ENCODE measurements around the gene AHI1.

Gene AHI1

DNA sequence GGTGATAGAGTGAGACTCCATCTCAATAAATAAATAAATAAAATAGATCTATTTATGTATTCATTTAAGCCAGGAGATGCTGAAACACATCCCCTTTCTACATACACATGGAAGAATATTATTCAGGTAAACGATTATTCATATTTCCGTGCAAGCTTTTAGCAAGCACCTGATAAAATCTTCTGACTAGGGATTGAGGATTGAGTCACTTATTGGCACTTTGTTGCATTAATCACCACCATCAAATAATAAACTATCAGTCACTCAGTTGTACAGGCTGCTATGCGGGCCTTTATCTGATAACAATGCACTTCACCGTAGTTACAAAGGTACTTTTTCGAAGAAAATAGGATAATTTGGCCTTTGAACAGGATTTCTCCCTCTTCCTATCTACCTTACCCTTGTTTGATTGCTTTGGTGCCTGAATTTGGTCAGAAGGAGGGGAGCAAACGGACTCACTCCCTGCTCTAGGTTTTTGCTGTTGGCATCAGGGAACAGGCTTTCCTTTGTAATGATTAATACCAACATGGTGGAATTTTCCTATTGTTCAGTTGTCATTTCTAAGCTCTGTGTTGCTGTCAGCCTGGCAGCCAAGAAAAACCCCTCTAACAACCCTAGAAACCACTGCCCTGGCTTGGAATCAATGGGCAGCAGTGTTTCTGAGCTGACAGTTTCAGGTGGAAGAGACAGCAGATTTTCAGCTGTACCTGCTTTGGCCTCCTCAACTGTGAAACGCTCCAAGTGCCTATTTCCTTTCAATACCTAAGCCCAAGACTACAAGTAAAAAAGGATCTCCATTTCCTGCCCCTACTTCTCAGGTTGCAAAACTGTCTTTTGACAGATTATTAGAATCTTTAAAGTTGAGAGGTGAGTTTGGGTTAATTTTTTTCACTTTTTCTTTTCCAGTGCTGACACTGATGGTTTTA, 253.4 kb downstream of the AHI1 start:
- no peak overlapping the region for H3K27ac ChIP-seq (ENCODE audit: extremely low read depth, low read depth, low read length)
- H3K4me3 ChIP-seq (ENCODE audit: low read depth, low read length): no peak overlapping the region
- ChIA-PET POLR2A (no interaction called here), CTCF (interaction anchor here (0.5 to 1.0 kb wide), 2 partner anchors 29 to 196 kb away, joined by 3 read pairs; no protein-coding TSS in a partner anchor)
- H3K9me3 ChIP-seq (ENCODE audit: control insufficient read depth, insufficient read depth, low read depth, low read length): no peaks in the 10 kb centered on the region
- TF ChIP-seq ZNF596 (tag by site-specific recombination; IDR thresholded peaks at IDR 0.05) (no peak), ZNF768 (tag by site-specific recombination; IDR thresholded peaks at IDR 0.05) (no peak), ZBTB20 (tag by site-specific recombination; IDR thresholded peaks at IDR 0.05) (no peak), ZNF223 (tag by site-specific recombination; IDR thresholded peaks at IDR 0.05) (no peak), ZNF837 (tag by site-specific recombination; IDR thresholded peaks at IDR 0.05) (no peak), ZNF132 (tag by site-specific recombination; IDR thresholded peaks at IDR 0.05; ENCODE audit: borderline replicate concordance) (no peak), GLIS1 (tag by site-specific recombination; IDR thresholded peaks at IDR 0.05) (no peak), ZNF623 (tag by site-specific recombination; IDR thresholded peaks at IDR 0.05) (no peak), ZNF416 (tag by site-specific recombination; IDR thresholded peaks at IDR 0.05) (no peak), ZNF184 (tag by site-specific recombination; IDR thresholded peaks at IDR 0.05) (no peak), YY2 (tag by site-specific recombination; IDR thresholded peaks at IDR 0.05) (no peak), ZNF791 (tag by site-specific recombination; IDR thresholded peaks at IDR 0.05) (no peak), FEZF1 (tag by site-specific recombination; IDR thresholded peaks at IDR 0.05) (no peak), ZNF530 (tag by site-specific recombination; IDR thresholded peaks at IDR 0.05; ENCODE audit: low read depth) (no peak), ZNF404 (tag by site-specific recombination; IDR thresholded peaks at IDR 0.05) (no peak), ZNF777 (tag by site-specific recombination; IDR thresholded peaks at IDR 0.05; ENCODE audit: borderline replicate concordance) (no peak)
- TF ChIP-seq, protein P1, sequence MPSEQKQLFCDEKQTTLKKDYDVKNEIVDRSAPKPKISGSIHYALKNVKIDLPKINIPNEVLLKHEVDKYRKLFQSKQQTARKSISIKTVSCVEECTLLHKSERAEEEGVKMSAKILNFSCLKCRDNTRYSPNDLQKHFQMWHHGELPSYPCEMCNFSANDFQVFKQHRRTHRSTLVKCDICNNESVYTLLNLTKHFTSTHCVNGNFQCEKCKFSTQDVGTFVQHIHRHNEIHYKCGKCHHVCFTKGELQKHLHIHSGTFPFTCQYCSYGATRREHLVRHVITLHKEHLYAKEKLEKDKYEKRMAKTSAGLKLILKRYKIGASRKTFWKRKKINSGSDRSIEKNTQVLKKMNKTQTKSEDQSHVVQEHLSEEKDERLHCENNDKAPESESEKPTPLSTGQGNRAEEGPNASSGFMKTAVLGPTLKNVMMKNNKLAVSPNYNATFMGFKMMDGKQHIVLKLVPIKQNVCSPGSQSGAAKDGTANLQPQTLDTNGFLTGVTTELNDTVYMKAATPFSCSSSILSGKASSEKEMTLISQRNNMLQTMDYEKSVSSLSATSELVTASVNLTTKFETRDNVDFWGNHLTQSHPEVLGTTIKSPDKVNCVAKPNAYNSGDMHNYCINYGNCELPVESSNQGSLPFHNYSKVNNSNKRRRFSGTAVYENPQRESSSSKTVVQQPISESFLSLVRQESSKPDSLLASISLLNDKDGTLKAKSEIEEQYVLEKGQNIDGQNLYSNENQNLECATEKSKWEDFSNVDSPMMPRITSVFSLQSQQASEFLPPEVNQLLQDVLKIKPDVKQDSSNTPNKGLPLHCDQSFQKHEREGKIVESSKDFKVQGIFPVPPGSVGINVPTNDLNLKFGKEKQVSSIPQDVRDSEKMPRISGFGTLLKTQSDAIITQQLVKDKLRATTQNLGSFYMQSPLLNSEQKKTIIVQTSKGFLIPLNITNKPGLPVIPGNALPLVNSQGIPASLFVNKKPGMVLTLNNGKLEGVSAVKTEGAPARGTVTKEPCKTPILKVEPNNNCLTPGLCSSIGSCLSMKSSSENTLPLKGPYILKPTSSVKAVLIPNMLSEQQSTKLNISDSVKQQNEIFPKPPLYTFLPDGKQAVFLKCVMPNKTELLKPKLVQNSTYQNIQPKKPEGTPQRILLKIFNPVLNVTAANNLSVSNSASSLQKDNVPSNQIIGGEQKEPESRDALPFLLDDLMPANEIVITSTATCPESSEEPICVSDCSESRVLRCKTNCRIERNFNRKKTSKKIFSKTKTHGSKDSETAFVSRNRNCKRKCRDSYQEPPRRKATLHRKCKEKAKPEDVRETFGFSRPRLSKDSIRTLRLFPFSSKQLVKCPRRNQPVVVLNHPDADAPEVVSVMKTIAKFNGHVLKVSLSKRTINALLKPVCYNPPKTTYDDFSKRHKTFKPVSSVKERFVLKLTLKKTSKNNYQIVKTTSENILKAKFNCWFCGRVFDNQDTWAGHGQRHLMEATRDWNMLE (tag by site-specific recombination; conservative IDR thresholded peaks at IDR 0.05; ENCODE audit: low read depth): no peak
- TF ChIP-seq, protein P2, sequence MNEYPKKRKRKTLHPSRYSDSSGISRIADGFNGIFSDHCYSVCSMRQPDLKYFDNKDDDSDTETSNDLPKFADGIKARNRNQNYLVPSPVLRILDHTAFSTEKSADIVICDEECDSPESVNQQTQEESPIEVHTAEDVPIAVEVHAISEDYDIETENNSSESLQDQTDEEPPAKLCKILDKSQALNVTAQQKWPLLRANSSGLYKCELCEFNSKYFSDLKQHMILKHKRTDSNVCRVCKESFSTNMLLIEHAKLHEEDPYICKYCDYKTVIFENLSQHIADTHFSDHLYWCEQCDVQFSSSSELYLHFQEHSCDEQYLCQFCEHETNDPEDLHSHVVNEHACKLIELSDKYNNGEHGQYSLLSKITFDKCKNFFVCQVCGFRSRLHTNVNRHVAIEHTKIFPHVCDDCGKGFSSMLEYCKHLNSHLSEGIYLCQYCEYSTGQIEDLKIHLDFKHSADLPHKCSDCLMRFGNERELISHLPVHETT (tag by site-specific recombination; IDR thresholded peaks at IDR 0.05): no peak
- TF ChIP-seq, protein P3, sequence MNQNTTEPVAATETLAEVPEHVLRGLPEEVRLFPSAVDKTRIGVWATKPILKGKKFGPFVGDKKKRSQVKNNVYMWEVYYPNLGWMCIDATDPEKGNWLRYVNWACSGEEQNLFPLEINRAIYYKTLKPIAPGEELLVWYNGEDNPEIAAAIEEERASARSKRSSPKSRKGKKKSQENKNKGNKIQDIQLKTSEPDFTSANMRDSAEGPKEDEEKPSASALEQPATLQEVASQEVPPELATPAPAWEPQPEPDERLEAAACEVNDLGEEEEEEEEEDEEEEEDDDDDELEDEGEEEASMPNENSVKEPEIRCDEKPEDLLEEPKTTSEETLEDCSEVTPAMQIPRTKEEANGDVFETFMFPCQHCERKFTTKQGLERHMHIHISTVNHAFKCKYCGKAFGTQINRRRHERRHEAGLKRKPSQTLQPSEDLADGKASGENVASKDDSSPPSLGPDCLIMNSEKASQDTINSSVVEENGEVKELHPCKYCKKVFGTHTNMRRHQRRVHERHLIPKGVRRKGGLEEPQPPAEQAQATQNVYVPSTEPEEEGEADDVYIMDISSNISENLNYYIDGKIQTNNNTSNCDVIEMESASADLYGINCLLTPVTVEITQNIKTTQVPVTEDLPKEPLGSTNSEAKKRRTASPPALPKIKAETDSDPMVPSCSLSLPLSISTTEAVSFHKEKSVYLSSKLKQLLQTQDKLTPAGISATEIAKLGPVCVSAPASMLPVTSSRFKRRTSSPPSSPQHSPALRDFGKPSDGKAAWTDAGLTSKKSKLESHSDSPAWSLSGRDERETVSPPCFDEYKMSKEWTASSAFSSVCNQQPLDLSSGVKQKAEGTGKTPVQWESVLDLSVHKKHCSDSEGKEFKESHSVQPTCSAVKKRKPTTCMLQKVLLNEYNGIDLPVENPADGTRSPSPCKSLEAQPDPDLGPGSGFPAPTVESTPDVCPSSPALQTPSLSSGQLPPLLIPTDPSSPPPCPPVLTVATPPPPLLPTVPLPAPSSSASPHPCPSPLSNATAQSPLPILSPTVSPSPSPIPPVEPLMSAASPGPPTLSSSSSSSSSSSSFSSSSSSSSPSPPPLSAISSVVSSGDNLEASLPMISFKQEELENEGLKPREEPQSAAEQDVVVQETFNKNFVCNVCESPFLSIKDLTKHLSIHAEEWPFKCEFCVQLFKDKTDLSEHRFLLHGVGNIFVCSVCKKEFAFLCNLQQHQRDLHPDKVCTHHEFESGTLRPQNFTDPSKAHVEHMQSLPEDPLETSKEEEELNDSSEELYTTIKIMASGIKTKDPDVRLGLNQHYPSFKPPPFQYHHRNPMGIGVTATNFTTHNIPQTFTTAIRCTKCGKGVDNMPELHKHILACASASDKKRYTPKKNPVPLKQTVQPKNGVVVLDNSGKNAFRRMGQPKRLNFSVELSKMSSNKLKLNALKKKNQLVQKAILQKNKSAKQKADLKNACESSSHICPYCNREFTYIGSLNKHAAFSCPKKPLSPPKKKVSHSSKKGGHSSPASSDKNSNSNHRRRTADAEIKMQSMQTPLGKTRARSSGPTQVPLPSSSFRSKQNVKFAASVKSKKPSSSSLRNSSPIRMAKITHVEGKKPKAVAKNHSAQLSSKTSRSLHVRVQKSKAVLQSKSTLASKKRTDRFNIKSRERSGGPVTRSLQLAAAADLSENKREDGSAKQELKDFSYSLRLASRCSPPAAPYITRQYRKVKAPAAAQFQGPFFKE (tag by site-specific recombination; IDR thresholded peaks at IDR 0.05; ENCODE audit: borderline replicate concordance): no peak
- TF ChIP-seq, protein P4, sequence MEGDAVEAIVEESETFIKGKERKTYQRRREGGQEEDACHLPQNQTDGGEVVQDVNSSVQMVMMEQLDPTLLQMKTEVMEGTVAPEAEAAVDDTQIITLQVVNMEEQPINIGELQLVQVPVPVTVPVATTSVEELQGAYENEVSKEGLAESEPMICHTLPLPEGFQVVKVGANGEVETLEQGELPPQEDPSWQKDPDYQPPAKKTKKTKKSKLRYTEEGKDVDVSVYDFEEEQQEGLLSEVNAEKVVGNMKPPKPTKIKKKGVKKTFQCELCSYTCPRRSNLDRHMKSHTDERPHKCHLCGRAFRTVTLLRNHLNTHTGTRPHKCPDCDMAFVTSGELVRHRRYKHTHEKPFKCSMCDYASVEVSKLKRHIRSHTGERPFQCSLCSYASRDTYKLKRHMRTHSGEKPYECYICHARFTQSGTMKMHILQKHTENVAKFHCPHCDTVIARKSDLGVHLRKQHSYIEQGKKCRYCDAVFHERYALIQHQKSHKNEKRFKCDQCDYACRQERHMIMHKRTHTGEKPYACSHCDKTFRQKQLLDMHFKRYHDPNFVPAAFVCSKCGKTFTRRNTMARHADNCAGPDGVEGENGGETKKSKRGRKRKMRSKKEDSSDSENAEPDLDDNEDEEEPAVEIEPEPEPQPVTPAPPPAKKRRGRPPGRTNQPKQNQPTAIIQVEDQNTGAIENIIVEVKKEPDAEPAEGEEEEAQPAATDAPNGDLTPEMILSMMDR (tag by site-specific recombination; IDR thresholded peaks at IDR 0.05): no peak
- no peaks in the 10 kb centered on the region for H3K4me1 ChIP-seq (ENCODE audit: control insufficient read depth, insufficient read depth, low read length)
- no peaks in the 10 kb centered on the region for H3K36me3 ChIP-seq (ENCODE audit: control insufficient read depth in 2 of 2, insufficient read depth in 1 of 2, low read length in 2 of 2)

All from HEK293 (cell line).